NCI-H460 (cell line): ENCODE data around the gene C1orf50. TPM values are rescaled to one million over a fixed set of nuclear protein-coding genes. Genes with fewer than 3 reads are reported as not detected.
"Not testable (repeated sequence)": the region's sequence is repeated elsewhere in the genome, so short reads cannot be mapped to it uniquely, and the experiment has no call there.

ENCODE experiments used
- DNase-seq: peaks from one replicate; pipeline ENCODE4 v3.0.0-alpha.2; 2016; ENCODE audit warnings: low read depth; ENCODE audit errors: extremely low read depth
- total RNA-seq: library from RNA; depleted of rRNA; stranded (reverse); fragments of >200 nt; shearing (Covaris generic); gene quantifications from 2 replicates; pipeline ENCODE4 v1.2.3, GENCODE V29; 2014

C1orf50 gene
- total RNA-seq, 1 experiment from 2014 or later = 4.1 TPM

- no peak for DNase-seq
Observed at GRCh38 chr1:42797414-42797813, 30.4 kb downstream of the C1orf50 start.

- no peak for DNase-seq
Observed at GRCh38 chr1:42797979-42798378, 30.9 kb downstream of the C1orf50 start.

GRCh38 chr1:42801832-42802473 is 34.9 kb downstream of the C1orf50 start:
- DNase-seq = no peak

- no peak for DNase-seq
Observed at GRCh38 chr1:42806171-42806570, 39.1 kb downstream of the C1orf50 start.

- DNase-seq = no peak
Observed at GRCh38 chr1:42806593-42806992, 39.5 kb downstream of the C1orf50 start.

- no peak for DNase-seq
Observed at GRCh38 chr1:42807056-42807668, 40.1 kb downstream of the C1orf50 start.

GRCh38 chr1:42814815-42815214 is 47.8 kb downstream of the C1orf50 start:
- not testable (repeated sequence) for DNase-seq

GRCh38 chr1:42815941-42816584 is 49.0 kb downstream of the C1orf50 start:
- DNase-seq = no peak

- peak; percentile 78 for DNase-seq
Observed at GRCh38 chr1:42816585-42817439, 49.8 kb downstream of the C1orf50 start, which contains the start of the genes ERMAP and SVBP. Gene ERMAP (plus strand): TSS chr1:42817122. CDS start chr1:42830449, 13,327 bp downstream. Gene SVBP (minus strand): TSS chr1:42817397. CDS start chr1:42816544, 853 bp downstream.

- no peak for DNase-seq
Observed at GRCh38 chr1:42817440-42817767, 50.4 kb downstream of the C1orf50 start.

GRCh38 chr1:42817976-42818375 is 50.9 kb downstream of the C1orf50 start:
- no peak for DNase-seq

GRCh38 chr1:42820813-42821212 is 53.8 kb downstream of the C1orf50 start:
- no peak for DNase-seq

GRCh38 chr1:42821690-42822089 is 54.6 kb downstream of the C1orf50 start:
- no peak for DNase-seq

- DNase-seq = no peak
Observed at GRCh38 chr1:42822800-42823392, 55.8 kb downstream of the C1orf50 start.

GRCh38 chr1:42824481-42825035 is 57.5 kb downstream of the C1orf50 start:
- no peak for DNase-seq

- no peak for DNase-seq
Observed at GRCh38 chr1:42825036-42825851, 58.2 kb downstream of the C1orf50 start.
